GM13976 (cell line): ENCODE results near the gene NR2E3.

Source experiments
- DNase-seq: peaks from one replicate; pipeline ENCODE4 v3.0.0; 2012; ENCODE audit warnings: low spot score
- in situ Hi-C: fragments of 300-500 bp; cut with MboI; formaldehyde crosslinking; loops from one replicate; pipeline ENCODE4 v1.12.0; 2022; ENCODE audit warnings: low sequenced_read_pairs, mixed read lengths, inconsistent platforms; ENCODE audit not compliant: unreplicated experiment
- TF ChIP-seq, protein P1 (sequence below): IDR thresholded peaks from 2 replicates; pipeline ENCODE4 v1.5.1; 2012; ENCODE audit warnings: borderline replicate concordance, mild to moderate bottlenecking; ENCODE audit not compliant: insufficient read depth; ENCODE audit errors: extremely low read depth, missing control alignments, control extremely low read depth

NR2E3 gene

DNA sequence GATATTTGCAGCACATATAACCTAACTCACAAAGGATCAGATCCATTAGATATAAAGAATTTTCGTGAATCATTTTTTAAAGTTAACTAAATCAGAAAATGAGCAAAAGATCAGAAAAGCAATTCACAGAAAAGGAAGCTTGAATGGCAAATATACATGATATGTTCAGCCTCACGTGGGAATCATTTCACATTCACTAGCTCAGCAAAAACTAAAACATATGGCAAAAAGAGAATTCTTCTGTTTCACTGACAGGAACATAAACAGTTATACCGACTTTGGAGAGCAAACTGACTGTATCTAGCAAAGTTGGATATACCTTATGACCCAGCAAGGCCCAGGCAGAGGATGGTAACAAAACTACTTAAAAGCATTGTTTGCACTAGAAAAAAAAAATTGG lies 34.0 kb upstream of the NR2E3 start:
- no peak for DNase-seq
- in situ Hi-C loops: loop anchor here (10.0 kb wide), 1 partner anchor 378 kb away; no protein-coding TSS in a partner anchor
- TF ChIP-seq, protein P1, sequence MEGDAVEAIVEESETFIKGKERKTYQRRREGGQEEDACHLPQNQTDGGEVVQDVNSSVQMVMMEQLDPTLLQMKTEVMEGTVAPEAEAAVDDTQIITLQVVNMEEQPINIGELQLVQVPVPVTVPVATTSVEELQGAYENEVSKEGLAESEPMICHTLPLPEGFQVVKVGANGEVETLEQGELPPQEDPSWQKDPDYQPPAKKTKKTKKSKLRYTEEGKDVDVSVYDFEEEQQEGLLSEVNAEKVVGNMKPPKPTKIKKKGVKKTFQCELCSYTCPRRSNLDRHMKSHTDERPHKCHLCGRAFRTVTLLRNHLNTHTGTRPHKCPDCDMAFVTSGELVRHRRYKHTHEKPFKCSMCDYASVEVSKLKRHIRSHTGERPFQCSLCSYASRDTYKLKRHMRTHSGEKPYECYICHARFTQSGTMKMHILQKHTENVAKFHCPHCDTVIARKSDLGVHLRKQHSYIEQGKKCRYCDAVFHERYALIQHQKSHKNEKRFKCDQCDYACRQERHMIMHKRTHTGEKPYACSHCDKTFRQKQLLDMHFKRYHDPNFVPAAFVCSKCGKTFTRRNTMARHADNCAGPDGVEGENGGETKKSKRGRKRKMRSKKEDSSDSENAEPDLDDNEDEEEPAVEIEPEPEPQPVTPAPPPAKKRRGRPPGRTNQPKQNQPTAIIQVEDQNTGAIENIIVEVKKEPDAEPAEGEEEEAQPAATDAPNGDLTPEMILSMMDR: no peak

DNA sequence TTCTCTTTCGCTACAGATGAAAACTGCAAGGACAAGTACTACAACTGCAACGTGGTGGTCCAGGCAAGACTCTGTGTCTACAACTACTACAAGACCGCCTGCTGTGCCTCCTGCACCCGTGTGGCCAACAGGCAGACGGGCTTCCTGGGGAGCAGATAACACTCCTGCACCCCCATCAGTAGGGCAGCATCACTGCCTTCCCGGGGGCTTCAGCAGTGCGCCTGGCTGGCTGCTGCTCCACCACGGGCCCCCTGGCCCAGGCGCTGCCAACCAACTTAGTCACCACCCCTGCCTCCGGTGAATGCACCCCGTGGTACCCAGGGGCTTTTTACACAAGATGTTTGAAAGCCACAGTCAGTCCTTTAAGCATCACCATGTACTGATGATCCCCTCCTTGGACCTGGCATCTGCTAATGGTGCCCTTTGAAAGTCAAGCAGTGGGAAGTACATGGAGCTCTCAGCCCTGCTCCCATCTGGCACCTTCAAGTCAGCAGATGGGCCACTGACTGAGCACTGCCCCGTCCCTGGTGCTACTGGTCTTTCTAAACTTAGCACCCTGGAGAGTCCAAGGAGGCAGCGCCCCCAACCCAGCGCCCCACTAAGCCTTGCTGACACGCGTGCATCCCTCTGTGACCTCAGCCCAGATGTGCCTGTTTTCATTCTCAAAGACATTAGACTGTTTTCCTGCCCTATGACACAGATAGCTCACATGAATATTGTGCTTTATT lies 33.0 kb upstream of the NR2E3 start:
- TF ChIP-seq, protein P1: no peak
- in situ Hi-C loops: loop anchor here (10.0 kb wide), 1 partner anchor 377 kb away; no protein-coding TSS in a partner anchor
- DNase-seq: no peak

DNA sequence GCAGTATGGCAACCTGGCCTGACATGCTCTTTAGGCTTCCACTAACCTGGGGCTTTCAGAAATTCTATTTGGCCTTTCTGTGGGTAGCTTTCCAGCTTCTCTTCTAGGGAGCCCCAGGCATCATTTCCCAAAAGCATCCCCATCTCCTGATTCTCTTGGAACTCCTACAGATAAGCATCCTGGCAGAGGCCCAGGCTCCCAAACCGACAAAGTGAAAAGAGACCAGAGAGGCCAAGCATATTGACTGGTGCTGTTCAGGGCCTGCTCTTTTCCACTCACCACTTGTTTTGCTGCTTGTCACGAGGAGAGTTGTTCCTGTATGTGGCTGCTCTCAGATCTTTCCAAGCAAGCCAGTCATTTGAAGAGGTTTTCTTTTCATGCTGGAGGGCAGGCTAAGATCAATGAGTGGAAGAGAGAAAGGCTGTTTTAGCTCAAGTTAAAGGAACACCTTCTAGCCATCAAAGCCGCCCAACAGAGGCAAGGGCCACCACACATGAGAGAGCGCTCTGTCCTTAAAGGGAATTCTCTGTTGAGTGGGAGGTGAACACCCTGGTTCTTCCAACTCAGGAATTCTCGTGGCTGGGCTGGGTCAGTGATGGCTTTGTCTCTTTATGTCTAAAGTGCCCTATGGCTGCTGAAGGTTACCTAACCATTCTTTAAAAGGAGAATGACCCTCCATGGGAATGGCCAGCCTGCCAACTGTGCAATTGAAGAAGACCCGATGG lies 31.1 kb upstream of the NR2E3 start:
- in situ Hi-C loops: loop anchor here (10.0 kb wide), 1 partner anchor 376 kb away; no protein-coding TSS in a partner anchor
- DNase-seq: no peak
- TF ChIP-seq, protein P1: no peak

DNA sequence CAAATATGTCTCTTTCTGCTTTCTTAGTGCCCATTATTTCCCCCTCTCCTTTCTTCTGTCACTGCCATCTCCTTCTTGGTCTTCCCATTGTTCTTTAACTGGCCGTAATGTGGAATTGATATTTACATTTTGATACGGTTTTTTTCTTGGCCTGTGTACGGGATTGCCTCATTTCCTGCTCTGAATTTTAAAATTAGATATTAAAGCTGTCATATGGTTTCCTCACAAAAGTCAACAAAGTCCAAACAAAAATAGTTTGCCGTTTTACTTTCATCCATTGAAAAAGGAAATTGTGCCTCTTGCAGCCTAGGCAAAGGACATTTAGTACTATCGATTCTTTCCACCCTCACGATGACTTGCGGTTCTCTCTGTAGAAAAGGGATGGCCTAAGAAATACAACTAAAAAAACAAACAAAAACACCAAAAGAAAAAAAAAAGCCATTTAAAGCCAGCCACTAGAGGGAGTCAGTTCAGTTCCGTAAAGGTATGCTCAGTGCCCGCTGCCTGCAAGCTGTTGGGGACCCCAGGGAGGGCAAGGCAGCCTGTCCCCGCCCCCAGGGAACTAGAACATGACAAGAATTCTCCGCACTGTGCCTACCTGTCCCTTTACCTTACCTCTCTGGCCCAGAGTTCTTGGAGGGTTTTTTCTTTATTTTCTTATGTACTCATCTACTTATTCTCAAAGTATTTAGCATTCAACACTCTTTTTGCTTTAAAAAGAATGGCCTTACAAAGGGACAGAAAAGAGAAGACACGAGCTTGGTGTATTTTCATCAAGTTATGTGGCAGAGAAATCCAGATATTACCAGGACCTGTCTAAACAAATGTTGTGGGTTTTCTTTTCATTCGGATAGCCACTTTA lies 30.0 kb upstream of the NR2E3 start:
- in situ Hi-C loops: no loop called here
- TF ChIP-seq, protein P1: peak; percentile 67
- peak; percentile 73 for DNase-seq

DNA sequence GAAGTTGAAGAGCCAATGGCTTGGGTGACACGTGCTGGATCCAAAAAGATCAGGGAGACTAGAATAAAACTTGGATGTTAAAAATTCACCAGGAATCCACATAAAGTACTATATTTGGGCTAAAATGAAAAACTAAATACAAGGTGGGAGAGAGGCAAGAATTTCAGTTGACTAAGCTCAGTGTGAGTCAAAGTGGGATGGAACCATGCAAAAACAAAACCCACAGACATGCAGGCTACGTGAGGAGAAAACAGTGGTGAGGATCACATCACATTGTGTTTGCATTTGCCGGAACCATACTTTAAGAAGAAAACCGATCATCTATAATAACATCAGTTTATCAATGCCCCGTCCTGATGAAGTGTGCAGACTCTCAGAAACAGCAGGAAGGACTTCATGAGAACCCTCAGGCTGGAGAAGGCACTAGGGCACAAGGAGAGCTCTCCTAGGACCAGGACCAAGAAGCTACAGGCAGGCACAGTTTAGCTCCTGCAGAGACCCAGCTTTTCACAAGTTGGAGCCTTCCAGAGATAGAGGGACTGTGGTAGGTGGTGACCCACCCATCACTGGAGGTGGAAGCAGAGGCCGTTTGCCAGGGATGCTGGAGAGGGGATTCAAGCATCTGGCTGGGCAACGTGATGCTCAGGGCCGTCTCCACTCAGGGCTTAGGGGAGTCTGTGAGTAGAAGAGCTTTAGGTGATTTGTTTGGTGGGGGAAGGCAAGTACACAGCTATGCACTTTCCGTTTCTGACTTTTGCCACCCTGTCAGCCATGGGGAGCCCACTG lies 29.0 kb upstream of the NR2E3 start:
- TF ChIP-seq, protein P1: no peak
- in situ Hi-C loops: no loop called here
- peak; percentile 78 for DNase-seq

DNA sequence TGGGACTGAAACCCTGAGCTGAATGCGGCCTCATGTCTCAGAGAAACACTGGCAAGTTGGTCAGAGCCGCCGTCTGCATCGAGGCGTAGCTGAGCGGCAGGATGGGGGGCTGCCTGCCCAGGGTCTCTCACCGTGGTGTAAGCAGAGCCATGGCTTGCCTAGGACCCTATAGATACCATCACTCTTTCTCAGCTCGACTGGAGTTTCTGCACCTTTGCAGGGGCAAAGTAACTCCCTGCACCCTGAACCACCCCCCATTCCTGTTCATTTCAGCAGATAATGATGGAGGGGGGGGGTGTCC lies 28.4 kb upstream of the NR2E3 start:
- no peak for DNase-seq
- TF ChIP-seq, protein P1: no peak
- in situ Hi-C loops: no loop called here
